ENCODE data around the gene OVCH2.

- TF ChIP-seq CTCF (IDR thresholded peaks at IDR 0.05): no peak
- TF ChIP-seq ZFX (IDR thresholded peaks at IDR 0.05; ENCODE audit: borderline replicate concordance): no peak
Observed at GRCh38 chr11:7655253-7656217, 50.7 kb downstream of the OVCH2 start.

Measured in 22Rv1 (cell line).